Uterus (tissue), 4 donors: ENCODE results near the gene SGPP2. TPM values are rescaled to one million over a fixed set of nuclear protein-coding genes. Genes with fewer than 3 reads are reported as not detected.

Experiments used
- DNase-seq, 2 donors: peaks; one replicate each; pipeline ENCODE4 v3.0.0-alpha.2; 2019 to 2020
- H3K27ac ChIP-seq, 2 donors: fragments of 200-600 bp; sonication (generic); 1 replicate in 1 of 2; 2 replicates in 1 of 2; pipeline ENCODE4 v1.5.1; 2016 to 2018
- H3K27me3 ChIP-seq, 2 donors: fragments of 200-600 bp; sonication (generic); one replicate each; pipeline ENCODE4 v1.5.1; 2018 to 2019; ENCODE audit warnings: control low read depth in 1 of 2
- H3K36me3 ChIP-seq, 2 donors: fragments of 200-600 bp; sonication (generic); one replicate each; pipeline ENCODE4 v1.5.1; 2019; ENCODE audit warnings: control low read depth in 1 of 2
- H3K4me1 ChIP-seq, 2 donors: fragments of 200-600 bp; sonication (generic); one replicate each; pipeline ENCODE4 v1.5.1; 2018 to 2019; ENCODE audit warnings: control low read depth in 1 of 2
- H3K4me3 ChIP-seq, 2 donors: fragments of 200-600 bp; sonication (generic); 1 replicate in 1 of 2; 2 replicates in 1 of 2; pipeline ENCODE4 v1.5.1; 2018 to 2019; ENCODE audit warnings: mild to moderate bottlenecking in 1 of 2
- H3K9me3 ChIP-seq, 2 donors: fragments of 200-600 bp; sonication (generic); one replicate each; pipeline ENCODE4 v1.5.1; 2019; ENCODE audit warnings: control low read depth in 1 of 2
- CTCF ChIP-seq, 4 experiments: fragments of 200-600 bp in 2 of 4; fragments of 450-650 bp in 2 of 4; sonication (generic) in 2 of 4; IDR thresholded peaks; one replicate each; pipeline ENCODE4 v1.5.1; 2016 to 2019; ENCODE audit warnings: antibody characterized with exemption in 4 of 4, mild to moderate bottlenecking in 2 of 4, moderate library complexity in 1 of 4
- POLR2A ChIP-seq, 2 donors: fragments of 450-650 bp; IDR thresholded peaks; one replicate each; pipeline ENCODE4 v1.6.1; 2016; ENCODE audit warnings: antibody characterized with exemption in 2 of 2, mild to moderate bottlenecking in 1 of 2, moderate library complexity in 1 of 2
- intact Hi-C: fragments of 100-400 bp; cut with DNase I; formaldehyde crosslinking; loops from one replicate; pipeline ENCODE4 v1.15.1; 2023; ENCODE audit warnings: low total_unique reads
- total RNA-seq, 4 donors: library from RNA; depleted of rRNA in 3 of 4; stranded (reverse); fragments of >200 nt in 3 of 4; gene quantifications; one replicate each; pipeline versions ENCODE4 v1.1.0 to v1.2.4, GENCODE V29; 2014 to 2023
- donor health status: DM: yes; HTN: yes; CAD: no.

SGPP2 gene
- total RNA-seq, 4 donors from 2014 or later: under 0.01 to 8.6 (median 4.2) TPM; not detected in 1

GRCh38 chr2:222554517-222554916 lies 130.2 kb downstream of the SGPP2 start:
- Histone ChIP-seq H3K9me3 (no peaks in the 10 kb centered on the region), H3K27ac (no peak overlapping the region), H3K27me3 (no peaks in the 10 kb centered on the region), H3K4me1 (no peaks in the 10 kb centered on the region), H3K4me3 (no peak overlapping the region), H3K36me3 (no peaks in the 10 kb centered on the region)
- TF ChIP-seq POLR2A (IDR thresholded peaks at IDR 0.05): no peak
- TF ChIP-seq CTCF (IDR thresholded peaks at IDR 0.05): no peak
- DNase-seq: no peak
- intact Hi-C loops: no loop called here

- Histone ChIP-seq H3K36me3 (no peaks in the 10 kb centered on the region), H3K9me3 (no peaks in the 10 kb centered on the region), H3K4me1 (no peaks in the 10 kb centered on the region), H3K27ac (no peak overlapping the region), H3K4me3 (no peak overlapping the region), H3K27me3 (no peaks in the 10 kb centered on the region)
- intact Hi-C loops: loop anchor here (5.0 kb wide), 1 partner anchor 244 kb away; no protein-coding TSS in a partner anchor
- no peak for TF ChIP-seq POLR2A (IDR thresholded peaks at IDR 0.05)
- no peak for TF ChIP-seq CTCF (IDR thresholded peaks at IDR 0.05)
- no peak for DNase-seq
These were observed 136.8 kb downstream of the SGPP2 start for GRCh38 chr2:222561151-222561550.

- H3K27ac ChIP-seq: no peak overlapping the region
- DNase-seq: peak; percentile 40 to 61
- intact Hi-C loops: loop anchor here (5.0 kb wide), 1 partner anchor 245 kb away; no protein-coding TSS in a partner anchor
These were observed 137.7 kb downstream of the SGPP2 start for GRCh38 chr2:222561817-222562645.

GRCh38 chr2:222563106-222563718 lies 138.9 kb downstream of the SGPP2 start:
- no peaks in the 10 kb centered on the region for H3K9me3 ChIP-seq
- H3K4me1 ChIP-seq: no peaks in the 10 kb centered on the region
- TF ChIP-seq POLR2A (IDR thresholded peaks at IDR 0.05) (no peak), CTCF (IDR thresholded peaks at IDR 0.05) (no peak)
- intact Hi-C loops: loop anchor here (5.0 kb wide), 1 partner anchor 246 kb away; no protein-coding TSS in a partner anchor
- H3K4me3 ChIP-seq: no peak overlapping the region
- no peaks in the 10 kb centered on the region for H3K27me3 ChIP-seq
- H3K36me3 ChIP-seq: no peaks in the 10 kb centered on the region
- H3K27ac ChIP-seq: no peak overlapping the region
- no peak for DNase-seq

More at GRCh38 chr2:222561817-222562645, 137.7 kb downstream of the SGPP2 start:
- no peak overlapping the region for H3K4me3 ChIP-seq
- TF ChIP-seq CTCF (IDR thresholded peaks at IDR 0.05) (peak; percentile 56 to 67 (median 61)), POLR2A (IDR thresholded peaks at IDR 0.05) (no peak)
- H3K9me3 ChIP-seq: no peaks in the 10 kb centered on the region
- no peaks in the 10 kb centered on the region for H3K27me3 ChIP-seq
- no peaks in the 10 kb centered on the region for H3K36me3 ChIP-seq
- H3K4me1 ChIP-seq: no peaks in the 10 kb centered on the region

- Histone ChIP-seq H3K4me1 (no peaks in the 10 kb centered on the region), H3K27ac (no peak overlapping the region), H3K9me3 (no peaks in the 10 kb centered on the region), H3K36me3 (no peaks in the 10 kb centered on the region), H3K4me3 (no peak overlapping the region), H3K27me3 (no peaks in the 10 kb centered on the region)
- no peak for DNase-seq
- intact Hi-C loops: loop anchor here (5.0 kb wide), 1 partner anchor 247 kb away; no protein-coding TSS in a partner anchor
- TF ChIP-seq CTCF (IDR thresholded peaks at IDR 0.05): no peak
- TF ChIP-seq POLR2A (IDR thresholded peaks at IDR 0.05): no peak
These were observed 139.6 kb downstream of the SGPP2 start for GRCh38 chr2:222563936-222564335.
